ENCODE data around the gene HOXB3.

HOXB3 gene

DNA sequence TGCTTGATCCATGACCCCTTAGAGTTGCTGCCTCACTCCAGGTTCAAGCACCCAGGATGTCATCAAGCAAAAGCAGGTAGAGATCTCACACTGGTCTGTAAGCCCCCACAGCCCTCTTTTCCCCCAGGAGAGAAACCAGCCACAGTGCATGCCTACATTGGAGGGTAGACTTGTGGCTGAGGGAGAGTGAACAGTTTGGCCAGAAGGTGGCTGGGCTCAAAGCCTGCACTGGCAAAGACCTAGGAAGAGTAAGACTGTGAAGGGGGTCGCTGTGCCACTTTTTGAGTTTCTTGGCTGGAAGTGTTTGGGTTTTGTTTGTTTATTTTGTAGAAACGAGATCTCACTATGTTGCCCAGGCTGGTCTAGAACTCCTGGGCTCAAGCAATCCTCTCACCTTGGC lies 87.7 kb downstream of the HOXB3 start:
- no peaks in the 10 kb centered on the region for H3K9me3 ChIP-seq (ENCODE audit: severe bottlenecking)
- no peak for DNase-seq (ENCODE audit: low spot score)
- H3K27me3 ChIP-seq (ENCODE audit: insufficient read depth, poor library complexity, severe bottlenecking) = no peaks in the 10 kb centered on the region
- TF ChIP-seq, protein P1, sequence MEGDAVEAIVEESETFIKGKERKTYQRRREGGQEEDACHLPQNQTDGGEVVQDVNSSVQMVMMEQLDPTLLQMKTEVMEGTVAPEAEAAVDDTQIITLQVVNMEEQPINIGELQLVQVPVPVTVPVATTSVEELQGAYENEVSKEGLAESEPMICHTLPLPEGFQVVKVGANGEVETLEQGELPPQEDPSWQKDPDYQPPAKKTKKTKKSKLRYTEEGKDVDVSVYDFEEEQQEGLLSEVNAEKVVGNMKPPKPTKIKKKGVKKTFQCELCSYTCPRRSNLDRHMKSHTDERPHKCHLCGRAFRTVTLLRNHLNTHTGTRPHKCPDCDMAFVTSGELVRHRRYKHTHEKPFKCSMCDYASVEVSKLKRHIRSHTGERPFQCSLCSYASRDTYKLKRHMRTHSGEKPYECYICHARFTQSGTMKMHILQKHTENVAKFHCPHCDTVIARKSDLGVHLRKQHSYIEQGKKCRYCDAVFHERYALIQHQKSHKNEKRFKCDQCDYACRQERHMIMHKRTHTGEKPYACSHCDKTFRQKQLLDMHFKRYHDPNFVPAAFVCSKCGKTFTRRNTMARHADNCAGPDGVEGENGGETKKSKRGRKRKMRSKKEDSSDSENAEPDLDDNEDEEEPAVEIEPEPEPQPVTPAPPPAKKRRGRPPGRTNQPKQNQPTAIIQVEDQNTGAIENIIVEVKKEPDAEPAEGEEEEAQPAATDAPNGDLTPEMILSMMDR (IDR thresholded peaks at IDR 0.05; ENCODE audit: poor library complexity, severe bottlenecking) = no peak
- no peak overlapping the region for H3K4me3 ChIP-seq (ENCODE audit: severe bottlenecking)
- ATAC-seq (ENCODE audit: low read depth) = no peak
- H3K4me1 ChIP-seq (ENCODE audit: insufficient read depth, poor library complexity, severe bottlenecking) = peaks cover 14% of the 10 kb centered on the region
- H3K36me3 ChIP-seq (ENCODE audit: low read depth) = no peaks in the 10 kb centered on the region
- H3K27ac ChIP-seq (ENCODE audit: poor library complexity, severe bottlenecking) = no peak overlapping the region

DNA sequence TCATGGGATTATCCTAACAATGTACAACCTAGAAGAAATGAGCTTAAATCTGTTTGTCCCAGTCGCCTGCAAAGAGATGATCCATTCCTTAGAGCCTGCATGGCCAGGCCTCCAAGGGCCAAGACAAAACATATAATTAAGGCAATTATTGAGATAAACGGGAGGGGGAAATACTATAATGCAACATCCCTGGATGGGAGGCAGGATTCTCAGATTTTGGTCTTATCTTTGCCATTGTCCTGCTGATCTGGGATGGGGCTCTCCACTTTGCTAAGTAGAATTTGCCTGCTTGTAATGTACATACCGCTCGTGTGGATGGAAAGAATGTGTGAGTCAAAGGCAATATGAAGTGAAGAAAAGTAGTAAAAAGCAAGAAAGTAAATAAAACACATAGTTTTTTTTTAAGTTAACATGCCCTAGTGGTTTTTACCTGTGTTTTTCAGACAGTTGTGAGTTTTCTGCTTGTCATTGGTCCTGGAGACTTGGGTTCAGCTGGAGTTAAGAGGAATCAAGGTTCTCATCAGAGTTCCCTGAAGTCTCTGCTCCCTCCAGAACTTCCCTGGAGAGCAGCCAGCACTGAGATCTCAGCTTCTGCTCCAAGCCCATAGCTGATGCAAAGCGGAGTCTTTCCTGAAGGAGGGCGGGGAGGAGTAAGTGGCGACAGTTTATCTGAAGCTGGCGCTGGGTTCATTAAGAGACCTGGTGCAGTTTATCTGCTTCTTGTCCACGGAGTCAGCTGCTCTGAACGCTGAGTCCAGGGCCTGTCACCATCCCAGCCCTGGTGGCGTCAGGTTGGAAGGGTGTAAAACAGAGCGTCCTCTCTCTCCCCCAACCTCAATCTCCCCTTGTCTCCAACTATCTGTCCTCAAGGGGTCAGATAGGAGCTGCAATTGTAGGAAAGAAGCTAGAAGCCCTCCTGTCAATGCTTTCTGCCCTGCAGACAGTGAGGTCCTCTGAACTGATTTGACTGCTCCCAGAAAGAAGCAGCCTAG lies 89.3 kb downstream of the HOXB3 start:
- DNase-seq (ENCODE audit: low spot score) (no peak), ATAC-seq (ENCODE audit: low read depth) (no peak)
- no peaks in the 10 kb centered on the region for H3K36me3 ChIP-seq (ENCODE audit: low read depth)
- TF ChIP-seq, protein P1 (IDR thresholded peaks at IDR 0.05; ENCODE audit: poor library complexity, severe bottlenecking) = no peak
- H3K4me1 ChIP-seq (ENCODE audit: insufficient read depth, poor library complexity, severe bottlenecking) = peaks cover 13% of the 10 kb centered on the region
- no peak overlapping the region for H3K27ac ChIP-seq (ENCODE audit: poor library complexity, severe bottlenecking)
- no peaks in the 10 kb centered on the region for H3K9me3 ChIP-seq (ENCODE audit: severe bottlenecking)
- H3K27me3 ChIP-seq (ENCODE audit: insufficient read depth, poor library complexity, severe bottlenecking) = no peaks in the 10 kb centered on the region
- H3K4me3 ChIP-seq (ENCODE audit: severe bottlenecking) = no peak overlapping the region

DNA sequence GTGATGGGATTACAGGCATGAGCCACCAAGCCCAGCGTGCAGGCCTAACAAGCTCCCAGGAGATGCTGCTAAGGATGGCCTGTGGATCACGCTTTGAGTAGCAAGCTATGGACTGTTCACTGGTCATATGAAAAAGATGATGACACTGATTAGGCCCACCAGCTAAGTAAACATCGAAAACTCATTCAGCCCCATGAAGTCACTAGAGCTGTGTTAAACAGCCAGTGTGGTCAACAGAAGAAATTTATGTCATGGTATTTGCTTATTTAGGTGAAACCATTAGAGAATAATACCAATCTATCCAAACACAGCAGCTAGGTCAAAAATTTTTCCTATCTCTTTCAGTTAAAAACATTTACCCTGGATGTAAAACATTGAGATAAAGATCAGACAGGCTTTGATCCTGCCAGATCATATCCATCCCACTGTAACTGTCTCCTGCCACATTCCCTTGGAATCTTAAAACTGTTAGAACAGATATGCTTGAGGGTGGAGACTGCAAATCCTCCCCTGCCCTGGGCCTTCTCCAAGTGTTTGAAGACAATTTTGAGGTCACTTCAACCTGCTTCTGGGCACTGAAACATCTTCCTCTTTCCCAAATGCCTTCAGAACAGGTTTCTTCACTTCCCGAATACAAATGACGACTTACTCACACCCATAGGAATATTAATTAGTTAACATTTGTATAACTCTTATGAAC lies 90.2 kb downstream of the HOXB3 start:
- H3K27ac ChIP-seq (ENCODE audit: poor library complexity, severe bottlenecking) = no peak overlapping the region
- no peak overlapping the region for H3K4me3 ChIP-seq (ENCODE audit: severe bottlenecking)
- ATAC-seq (ENCODE audit: low read depth) (no peak), DNase-seq (ENCODE audit: low spot score) (no peak)
- H3K4me1 ChIP-seq (ENCODE audit: insufficient read depth, poor library complexity, severe bottlenecking) = peaks cover 7% of the 10 kb centered on the region
- no peaks in the 10 kb centered on the region for H3K9me3 ChIP-seq (ENCODE audit: severe bottlenecking)
- TF ChIP-seq, protein P1 (IDR thresholded peaks at IDR 0.05; ENCODE audit: poor library complexity, severe bottlenecking) = no peak
- H3K27me3 ChIP-seq (ENCODE audit: insufficient read depth, poor library complexity, severe bottlenecking) = no peaks in the 10 kb centered on the region
- no peaks in the 10 kb centered on the region for H3K36me3 ChIP-seq (ENCODE audit: low read depth)

DNA sequence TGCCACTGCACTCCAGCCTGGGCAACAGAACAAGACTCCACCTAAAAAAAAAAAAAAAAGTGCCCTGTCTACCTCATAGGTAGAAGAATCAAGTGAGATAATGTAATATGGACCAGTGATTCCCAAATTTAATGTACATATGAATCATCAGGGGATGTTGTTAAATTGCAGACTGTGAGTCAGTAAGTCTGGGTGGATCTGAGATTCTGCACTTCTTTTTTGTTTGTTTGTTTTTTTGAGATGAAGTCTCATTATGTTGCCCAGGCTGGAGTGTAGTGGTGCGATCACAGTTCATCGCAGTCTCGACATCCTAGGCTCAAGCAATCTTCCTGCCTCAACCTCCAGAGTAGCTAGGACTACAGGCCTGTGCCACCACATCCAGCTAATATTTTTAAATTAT lies 90.8 kb downstream of the HOXB3 start:
- Histone ChIP-seq H3K36me3 (ENCODE audit: low read depth) (no peaks in the 10 kb centered on the region), H3K9me3 (ENCODE audit: severe bottlenecking) (no peaks in the 10 kb centered on the region), H3K4me1 (ENCODE audit: insufficient read depth, poor library complexity, severe bottlenecking) (peaks cover 7% of the 10 kb centered on the region), H3K27ac (ENCODE audit: poor library complexity, severe bottlenecking) (no peak overlapping the region), H3K27me3 (ENCODE audit: insufficient read depth, poor library complexity, severe bottlenecking) (no peaks in the 10 kb centered on the region), H3K4me3 (ENCODE audit: severe bottlenecking) (no peak overlapping the region)
- TF ChIP-seq, protein P1 (IDR thresholded peaks at IDR 0.05; ENCODE audit: poor library complexity, severe bottlenecking) = no peak
- DNase-seq (ENCODE audit: low spot score) (no peak), ATAC-seq (ENCODE audit: low read depth) (peak; percentile 42; the same call in 1 of the 3 replicates)
